ENCODE results near the gene FARP2. TPM values are rescaled to one million over a fixed set of nuclear protein-coding genes. Genes with fewer than 3 reads are reported as not detected.

FARP2 gene
- total RNA-seq, 1 donor from 2014 or later = 63.6 TPM

DNA sequence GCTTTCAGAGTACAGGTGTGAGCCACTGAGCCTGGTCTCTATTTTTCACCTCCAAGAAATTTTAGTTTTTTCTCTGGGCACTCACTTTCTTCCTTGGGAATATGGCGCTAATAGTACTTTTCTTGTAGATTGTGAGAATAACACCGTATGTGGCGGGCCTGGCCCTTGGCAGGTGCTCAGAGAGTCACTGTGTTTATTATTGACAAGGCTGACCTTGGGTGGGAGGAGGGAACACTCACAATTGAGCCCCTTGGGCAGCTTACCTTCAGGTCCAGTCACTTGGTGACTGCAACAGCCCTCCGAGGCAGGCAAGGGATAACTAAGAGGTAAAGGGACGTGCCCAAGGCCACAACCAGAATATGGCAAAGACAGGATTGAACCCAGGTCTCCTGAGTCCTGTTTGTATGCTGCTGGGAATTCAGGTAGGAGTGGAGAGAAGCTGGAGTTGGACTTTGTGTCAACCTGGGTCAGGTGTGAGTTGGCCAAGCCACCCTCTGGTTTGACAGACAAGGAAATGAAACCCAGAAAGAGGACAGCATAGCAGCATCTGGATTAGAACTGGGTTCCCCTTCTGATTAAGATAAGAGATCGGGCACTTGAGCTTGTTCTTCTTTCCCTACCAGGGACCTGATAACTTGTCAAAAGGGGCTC, 155.1 kb downstream of the FARP2 start:
- no peak overlapping the region for H3K27ac Mint-ChIP-seq
- peaks cover 12% of the 10 kb centered on the region for H3K4me1 Mint-ChIP-seq (ENCODE audit: low read depth)
- no peak overlapping the region for H3K4me3 Mint-ChIP-seq (ENCODE audit: low read depth)
- DNase-seq (ENCODE audit: low spot score, unreplicated experiment) = no peak
- H3K9me3 Mint-ChIP-seq (ENCODE audit: low read depth) = no peaks in the 10 kb centered on the region
- TF ChIP-seq, protein P1, sequence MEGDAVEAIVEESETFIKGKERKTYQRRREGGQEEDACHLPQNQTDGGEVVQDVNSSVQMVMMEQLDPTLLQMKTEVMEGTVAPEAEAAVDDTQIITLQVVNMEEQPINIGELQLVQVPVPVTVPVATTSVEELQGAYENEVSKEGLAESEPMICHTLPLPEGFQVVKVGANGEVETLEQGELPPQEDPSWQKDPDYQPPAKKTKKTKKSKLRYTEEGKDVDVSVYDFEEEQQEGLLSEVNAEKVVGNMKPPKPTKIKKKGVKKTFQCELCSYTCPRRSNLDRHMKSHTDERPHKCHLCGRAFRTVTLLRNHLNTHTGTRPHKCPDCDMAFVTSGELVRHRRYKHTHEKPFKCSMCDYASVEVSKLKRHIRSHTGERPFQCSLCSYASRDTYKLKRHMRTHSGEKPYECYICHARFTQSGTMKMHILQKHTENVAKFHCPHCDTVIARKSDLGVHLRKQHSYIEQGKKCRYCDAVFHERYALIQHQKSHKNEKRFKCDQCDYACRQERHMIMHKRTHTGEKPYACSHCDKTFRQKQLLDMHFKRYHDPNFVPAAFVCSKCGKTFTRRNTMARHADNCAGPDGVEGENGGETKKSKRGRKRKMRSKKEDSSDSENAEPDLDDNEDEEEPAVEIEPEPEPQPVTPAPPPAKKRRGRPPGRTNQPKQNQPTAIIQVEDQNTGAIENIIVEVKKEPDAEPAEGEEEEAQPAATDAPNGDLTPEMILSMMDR (IDR thresholded peaks at IDR 0.05; ENCODE audit: unreplicated experiment) = no peak
- H3K36me3 Mint-ChIP-seq (ENCODE audit: insufficient read depth) = no peaks in the 10 kb centered on the region
- peaks cover 4% of the 10 kb centered on the region for H3K27me3 Mint-ChIP-seq

DNA sequence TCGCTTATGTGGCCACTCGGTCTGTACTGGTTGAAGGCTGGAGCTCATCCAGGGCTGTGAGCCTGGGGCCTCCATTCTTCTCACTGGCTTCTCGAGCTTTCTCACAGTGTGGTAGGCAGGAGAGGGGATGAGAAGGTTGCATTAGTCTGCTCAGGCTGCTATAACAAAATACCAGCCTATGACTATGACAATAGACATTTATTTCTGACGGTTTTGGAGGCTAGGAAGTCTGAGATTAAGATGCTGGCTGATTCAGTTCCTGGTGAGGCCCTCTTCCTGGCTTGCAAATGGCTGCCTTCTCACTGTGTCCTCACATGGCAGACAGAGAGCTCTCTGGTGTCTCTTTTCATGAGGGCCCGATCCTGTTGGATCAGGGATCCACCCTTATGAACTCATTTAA, 158.5 kb downstream of the FARP2 start:
- peaks cover 7% of the 10 kb centered on the region for H3K9me3 Mint-ChIP-seq (ENCODE audit: low read depth)
- H3K4me3 Mint-ChIP-seq (ENCODE audit: low read depth) = no peak overlapping the region
- TF ChIP-seq, protein P1 (IDR thresholded peaks at IDR 0.05; ENCODE audit: unreplicated experiment) = no peak
- peaks cover 4% of the 10 kb centered on the region for H3K27me3 Mint-ChIP-seq
- no peak for DNase-seq (ENCODE audit: low spot score, unreplicated experiment)
- no peak overlapping the region for H3K27ac Mint-ChIP-seq
- H3K4me1 Mint-ChIP-seq (ENCODE audit: low read depth) = peaks cover 3% of the 10 kb centered on the region
- no peaks in the 10 kb centered on the region for H3K36me3 Mint-ChIP-seq (ENCODE audit: insufficient read depth)

DNA sequence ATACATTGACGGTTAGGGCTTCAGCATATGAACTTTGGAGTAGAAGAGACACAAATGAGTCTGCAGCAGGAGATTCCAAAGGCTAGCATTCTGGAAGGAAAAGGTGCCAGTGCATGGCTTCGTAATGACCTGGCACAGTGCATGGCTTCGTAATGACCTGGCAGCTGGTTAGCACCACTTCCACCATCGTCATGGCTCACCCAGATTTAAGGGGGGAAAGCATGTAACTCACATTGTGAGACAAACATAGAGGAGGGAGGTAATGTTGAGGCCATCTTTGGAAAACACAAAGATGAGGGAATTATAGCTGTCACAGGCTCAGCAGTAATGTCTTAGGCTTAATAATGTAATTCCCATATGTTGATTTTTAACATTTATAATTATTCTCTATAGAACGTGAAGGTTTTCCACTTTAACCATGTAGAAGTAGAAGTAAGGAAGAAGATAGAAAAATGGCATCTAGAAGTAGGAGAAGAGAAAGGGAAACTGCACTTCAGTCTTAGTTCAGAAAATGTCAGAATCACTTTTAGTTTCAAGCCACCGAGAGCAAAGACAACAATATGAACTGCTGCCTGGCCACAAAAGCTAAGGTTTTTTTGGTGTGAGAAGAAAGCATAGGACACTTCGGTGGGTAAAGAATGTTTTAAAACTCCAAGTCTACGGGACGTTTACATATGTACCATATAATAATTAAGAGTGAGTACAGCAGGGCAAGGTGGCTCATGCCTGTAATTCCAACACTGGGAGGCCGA, 159.1 kb downstream of the FARP2 start:
- no peak overlapping the region for H3K4me3 Mint-ChIP-seq (ENCODE audit: low read depth)
- TF ChIP-seq, protein P1 (IDR thresholded peaks at IDR 0.05; ENCODE audit: unreplicated experiment) = no peak
- H3K4me1 Mint-ChIP-seq (ENCODE audit: low read depth) = no peaks in the 10 kb centered on the region

GRCh38 chr2:241516520-241516965, 160.5 kb downstream of the FARP2 start:
- H3K4me1 Mint-ChIP-seq (ENCODE audit: low read depth) = no peaks in the 10 kb centered on the region
- no peak for DNase-seq (ENCODE audit: low spot score, unreplicated experiment)
- peaks cover 2% of the 10 kb centered on the region for H3K27me3 Mint-ChIP-seq
- no peak overlapping the region for H3K4me3 Mint-ChIP-seq (ENCODE audit: low read depth)
- TF ChIP-seq, protein P1 (IDR thresholded peaks at IDR 0.05; ENCODE audit: unreplicated experiment) = no peak
- H3K36me3 Mint-ChIP-seq (ENCODE audit: insufficient read depth) = no peaks in the 10 kb centered on the region
- H3K9me3 Mint-ChIP-seq (ENCODE audit: low read depth) = peaks cover 7% of the 10 kb centered on the region
- peak overlapping the region; percentile 53 for H3K27ac Mint-ChIP-seq

More for the DNA sequence above, 159.1 kb downstream of the FARP2 start:
- Mint-ChIP-seq H3K27ac (no peak overlapping the region), H3K9me3 (ENCODE audit: low read depth) (peaks cover 7% of the 10 kb centered on the region), H3K36me3 (ENCODE audit: insufficient read depth) (no peaks in the 10 kb centered on the region), H3K27me3 (peaks cover 2% of the 10 kb centered on the region)
- no peak for DNase-seq (ENCODE audit: low spot score, unreplicated experiment)

- DNase-seq (ENCODE audit: low spot score, unreplicated experiment) = no peak
- H3K9me3 Mint-ChIP-seq (ENCODE audit: low read depth) = peaks cover 7% of the 10 kb centered on the region
- H3K27me3 Mint-ChIP-seq = peaks cover 2% of the 10 kb centered on the region
- H3K4me1 Mint-ChIP-seq (ENCODE audit: low read depth) = no peaks in the 10 kb centered on the region
- TF ChIP-seq, protein P1 (IDR thresholded peaks at IDR 0.05; ENCODE audit: unreplicated experiment) = no peak
- H3K4me3 Mint-ChIP-seq (ENCODE audit: low read depth) = no peak overlapping the region
- no peaks in the 10 kb centered on the region for H3K36me3 Mint-ChIP-seq (ENCODE audit: insufficient read depth)
- H3K27ac Mint-ChIP-seq = peak overlapping the region; percentile 76
These were observed 161.2 kb downstream of the FARP2 start for GRCh38 chr2:241517297-241517696.
